Measurements from ENCODE around the gene MRTFB.

The MRTFB gene

GRCh38 chr16:14061732-14062259, 9.3 kb upstream of the MRTFB start:
- Histone ChIP-seq H3K27ac (no peak overlapping the region), H3K36me3 (replicated peaks) (no peaks in the 10 kb centered on the region), H3K4me3 (ENCODE audit: low read depth, low read length) (no peak overlapping the region), H3K27me3 (replicated peaks) (no peaks in the 10 kb centered on the region)
- no peak for TF ChIP-seq CTCF (IDR thresholded peaks at IDR 0.05; ENCODE audit: low read depth, low read length, missing control alignments)
- in situ Hi-C loops (cut with HindIII; ENCODE audit: low pct_ligation_motif_present, low sequenced_read_pairs), result no loop called here
- no peak for DNase-seq

- TF ChIP-seq CTCF (IDR thresholded peaks at IDR 0.05; ENCODE audit: low read depth, low read length, missing control alignments), result no peak
Measured at GRCh38 chr16:14062261-14062660, 8.9 kb upstream of the MRTFB start.

GRCh38 chr16:14063618-14064581, 7.2 kb upstream of the MRTFB start:
- DNase-seq, result no peak
- H3K27me3 ChIP-seq (replicated peaks), result no peaks in the 10 kb centered on the region
- H3K36me3 ChIP-seq (replicated peaks), result no peaks in the 10 kb centered on the region
- H3K4me3 ChIP-seq (ENCODE audit: low read depth, low read length), result no peak overlapping the region
- no peak for TF ChIP-seq CTCF (IDR thresholded peaks at IDR 0.05; ENCODE audit: low read depth, low read length, missing control alignments)
- H3K27ac ChIP-seq, result no peak overlapping the region
- in situ Hi-C loops (cut with HindIII; ENCODE audit: low pct_ligation_motif_present, low sequenced_read_pairs), result no loop called here

More at GRCh38 chr16:14062261-14062660, 8.9 kb upstream of the MRTFB start:
- Histone ChIP-seq H3K27ac (no peak overlapping the region), H3K27me3 (replicated peaks) (no peaks in the 10 kb centered on the region), H3K4me3 (ENCODE audit: low read depth, low read length) (no peak overlapping the region), H3K36me3 (replicated peaks) (no peaks in the 10 kb centered on the region)
- DNase-seq, result no peak
- in situ Hi-C loops (cut with HindIII; ENCODE audit: low pct_ligation_motif_present, low sequenced_read_pairs), result no loop called here

- H3K36me3 ChIP-seq (replicated peaks), result no peaks in the 10 kb centered on the region
Measured at GRCh38 chr16:14069818-14070217, 1.3 kb upstream of the MRTFB start.

GRCh38 chr16:14070555-14070876, 603 bp upstream of the MRTFB start:
- Histone ChIP-seq H3K27me3 (replicated peaks) (no peaks in the 10 kb centered on the region), H3K4me3 (ENCODE audit: low read depth, low read length) (peak overlapping the region; percentile 84), H3K27ac (no peak overlapping the region), H3K36me3 (replicated peaks) (no peaks in the 10 kb centered on the region)
- no peak for TF ChIP-seq CTCF (IDR thresholded peaks at IDR 0.05; ENCODE audit: low read depth, low read length, missing control alignments)
- in situ Hi-C loops (cut with HindIII; ENCODE audit: low pct_ligation_motif_present, low sequenced_read_pairs), result no loop called here
- no peak for DNase-seq

More at GRCh38 chr16:14069818-14070217, 1.3 kb upstream of the MRTFB start:
- H3K27ac ChIP-seq, result no peak overlapping the region
- no peak overlapping the region for H3K4me3 ChIP-seq (ENCODE audit: low read depth, low read length)
- no peak for DNase-seq
- H3K27me3 ChIP-seq (replicated peaks), result no peaks in the 10 kb centered on the region
- in situ Hi-C loops (cut with HindIII; ENCODE audit: low pct_ligation_motif_present, low sequenced_read_pairs), result no loop called here
- no peak for TF ChIP-seq CTCF (IDR thresholded peaks at IDR 0.05; ENCODE audit: low read depth, low read length, missing control alignments)
